Activated T-cell treated with anti-CD3 and anti-CD28 coated beads, Interleukin-2, amount 50 U/mL, for 4 hours (primary cell): ENCODE measurements around the gene SETDB2. TPM values are rescaled to one million over a fixed set of nuclear protein-coding genes. Genes with fewer than 3 reads are reported as not detected.

ENCODE experiments used
- ATAC-seq, 2 donors: fragments of 200-7000 bp; cut with Tn5 transposase; one replicate each; pipeline ENCODE4 v1.10.0; 2021
- DNase-seq: peaks from one replicate; pipeline ENCODE4 v3.0.0-alpha.2; 2020
- H3K27me3 Mint-ChIP-seq: one replicate; pipeline ENCODE4 v1.8.0; 2021; ENCODE audit warnings: low read depth, mixed read lengths
- H3K36me3 Mint-ChIP-seq: one replicate; pipeline ENCODE4 v1.8.0; 2022; ENCODE audit warnings: mixed read lengths; ENCODE audit not compliant: insufficient read depth
- H3K4me1 Mint-ChIP-seq: one replicate; pipeline ENCODE4 v1.8.0; 2021; ENCODE audit warnings: low read depth, mixed read lengths
- H3K4me3 Mint-ChIP-seq: one replicate; pipeline ENCODE4 v1.8.0; 2021; ENCODE audit warnings: mild to moderate bottlenecking, moderate library complexity, mixed read lengths
- H3K9me3 Mint-ChIP-seq: one replicate; pipeline ENCODE4 v1.8.0; 2021; ENCODE audit warnings: mixed read lengths
- total RNA-seq, 3 donors: library from RNA; stranded (reverse); gene quantifications; one replicate each; pipeline ENCODE4 v1.2.1, GENCODE V29; 2021

Gene SETDB2
- total RNA-seq, 3 donors from 2014 or later = 7.8 to 10.0 (median 9.6) TPM

- Mint-ChIP-seq H3K27me3 (no peaks in the 10 kb centered on the region), H3K4me1 (peaks cover 19% of the 10 kb centered on the region), H3K36me3 (peaks cover 15% of the 10 kb centered on the region), H3K9me3 (no peaks in the 10 kb centered on the region), H3K4me3 (peak overlapping the region; percentile 3)
- no peak for DNase-seq
- ATAC-seq = no peak
Observed at GRCh38 chr13:49539313-49539712, 95.2 kb downstream of the SETDB2 start.

GRCh38 chr13:49539746-49540145 is 95.7 kb downstream of the SETDB2 start:
- no peaks in the 10 kb centered on the region for H3K9me3 Mint-ChIP-seq
- DNase-seq (no peak), ATAC-seq (no peak)
- peaks cover 19% of the 10 kb centered on the region for H3K4me1 Mint-ChIP-seq
- H3K27me3 Mint-ChIP-seq = no peaks in the 10 kb centered on the region
- peaks cover 17% of the 10 kb centered on the region for H3K36me3 Mint-ChIP-seq
- no peak overlapping the region for H3K4me3 Mint-ChIP-seq

GRCh38 chr13:49540552-49540951 is 96.5 kb downstream of the SETDB2 start:
- peaks cover 19% of the 10 kb centered on the region for H3K4me1 Mint-ChIP-seq
- H3K4me3 Mint-ChIP-seq = peak overlapping the region; percentile 70
- no peaks in the 10 kb centered on the region for H3K9me3 Mint-ChIP-seq
- ATAC-seq (peak in 1 of 2 donors; percentile 37), DNase-seq (peak; percentile 6)
- H3K27me3 Mint-ChIP-seq = no peaks in the 10 kb centered on the region
- peaks cover 13% of the 10 kb centered on the region for H3K36me3 Mint-ChIP-seq

- peaks cover 17% of the 10 kb centered on the region for H3K36me3 Mint-ChIP-seq
- H3K4me1 Mint-ChIP-seq = peaks cover 19% of the 10 kb centered on the region
- no peaks in the 10 kb centered on the region for H3K9me3 Mint-ChIP-seq
- no peaks in the 10 kb centered on the region for H3K27me3 Mint-ChIP-seq
- H3K4me3 Mint-ChIP-seq = no peak overlapping the region
- DNase-seq (no peak), ATAC-seq (no peak)
Observed at GRCh38 chr13:49543656-49544055, 99.6 kb downstream of the SETDB2 start.

Other genes with a start within 250 kb of the SETDB2 start
- gene MLNR, start 223.9 kb upstream of the SETDB2 start, total RNA-seq = not detected
- gene CDADC1, start 196.3 kb upstream of the SETDB2 start, total RNA-seq = 10 to 100 TPM in 1 of 3 donors, 1 to 10 TPM in 2; 7.0 to 10.7 (median 7.9) TPM
- gene CAB39L, start 210 bp upstream of the SETDB2 start, total RNA-seq = 1 to 10 TPM; 3.0 to 3.3 (median 3.2) TPM
- gene PHF11, start 51.7 kb downstream of the SETDB2 start, total RNA-seq = 10 to 100 TPM; 35.6 to 50.5 (median 36.6) TPM
- 10 to 100 TPM; 11.6 to 14.0 (median 11.9) TPM for gene RCBTB1, start 141.3 kb downstream of the SETDB2 start, total RNA-seq
- gene ARL11, start 184.2 kb downstream of the SETDB2 start, total RNA-seq = under 1 TPM; 0.10 to 0.30 (median 0.18) TPM
- 10 to 100 TPM; 36.5 to 59.1 (median 53.4) TPM for gene EBPL, start 247.2 kb downstream of the SETDB2 start, total RNA-seq